CD4-positive, alpha-beta T cell (primary cell): ENCODE results near the gene CORO1A. TPM values are rescaled to one million over a fixed set of nuclear protein-coding genes. Genes with fewer than 3 reads are reported as not detected.

ENCODE experiments used
- ATAC-seq: fragments of 200-7000 bp; cut with Tn5 transposase; one replicate; pipeline ENCODE4 v1.10.0; 2022; ENCODE audit warnings: mild to moderate bottlenecking; ENCODE audit not compliant: poor library complexity
- CTCF ChIA-PET: fragments of 350-600 bp; sonication (Branson Sonifier 250); formaldehyde crosslinking; loops from one replicate; lab custom pipeline; 2021; ENCODE audit warnings: antibody characterized with exemption, inconsistent platforms; lab: Charles Lee
- POLR2A ChIA-PET: fragments of 350-600 bp; sonication (Branson Sonifier 250); formaldehyde crosslinking; loops from one replicate; lab custom pipeline; 2021; ENCODE audit warnings: antibody characterized with exemption, inconsistent platforms; lab: Charles Lee
- DNase-seq, 14 experiments: peaks; one replicate each; pipeline ENCODE4 v3.0.0-alpha.2; 2013 to 2020; ENCODE audit warnings: mixed read lengths in 2 of 14
- H3K27ac ChIP-seq, 2 donors: one replicate each; pipeline versions ENCODE4 v1.5.1 to v1.7.0; 2013; ENCODE audit warnings: low read length in 2 of 2, low read depth in 1 of 2, mild to moderate bottlenecking in 1 of 2
- H3K27me3 ChIP-seq, 2 experiments: 1 replicate in 1 of 2; 2 replicates in 1 of 2; pipeline versions ENCODE4 v1.6.1 to v1.7.0; 2013; ENCODE audit warnings: low read length in 2 of 2, control low read depth in 1 of 2, mild to moderate bottlenecking in 1 of 2, moderate library complexity in 1 of 2; ENCODE audit not compliant: insufficient read depth in 2 of 2, control insufficient read depth in 1 of 2
- H3K36me3 ChIP-seq: one replicate; pipeline ENCODE4 v1.6.1; 2013; ENCODE audit warnings: low read length, control low read depth; ENCODE audit not compliant: insufficient read depth
- H3K4me1 ChIP-seq: one replicate; pipeline ENCODE4 v1.6.1; 2013; ENCODE audit warnings: low read length, control low read depth; ENCODE audit not compliant: insufficient read depth
- H3K4me3 ChIP-seq: one replicate; pipeline ENCODE4 v1.5.1; 2013; ENCODE audit warnings: mild to moderate bottlenecking, low read length, moderate library complexity
- H3K9me3 ChIP-seq, 2 experiments: 1 replicate in 1 of 2; 2 replicates in 1 of 2; pipeline versions ENCODE4 v1.6.1 to v1.7.0; 2013; ENCODE audit warnings: low read length in 2 of 2, mild to moderate bottlenecking in 2 of 2, control low read depth in 1 of 2, moderate library complexity in 1 of 2; ENCODE audit not compliant: control insufficient read depth in 1 of 2, insufficient read depth in 1 of 2
- H3K27ac Mint-ChIP-seq: one replicate; pipeline ENCODE4 v1.8.0; 2020; ENCODE audit warnings: mixed read lengths
- H3K27me3 Mint-ChIP-seq: one replicate; pipeline ENCODE4 v1.8.0; 2021; ENCODE audit warnings: mixed read lengths
- H3K36me3 Mint-ChIP-seq: one replicate; pipeline ENCODE4 v1.8.0; 2021; ENCODE audit warnings: low read depth, mixed read lengths
- H3K4me1 Mint-ChIP-seq: one replicate; pipeline ENCODE4 v1.8.0; 2021; ENCODE audit warnings: low read depth, mixed read lengths
- H3K4me3 Mint-ChIP-seq: one replicate; pipeline ENCODE4 v1.8.0; 2020; ENCODE audit warnings: mild to moderate bottlenecking, mixed read lengths
- H3K9me3 Mint-ChIP-seq: one replicate; pipeline ENCODE4 v1.8.0; 2020; ENCODE audit warnings: mixed read lengths
- CTCF ChIP-seq: fragments of 200-600 bp; IDR thresholded peaks from one replicate; pipeline ENCODE4 v1.8.0; 2022; ENCODE audit warnings: antibody characterized with exemption, mild to moderate bottlenecking
- intact Hi-C, 2 experiments: fragments of 100-400 bp; cut with DNase I in 1 of 2; cut with micrococcal nuclease in 1 of 2; formaldehyde crosslinking; loops; one replicate each; pipeline versions ENCODE4 v1.15.1 to v1.9.0; 2023 to 2025; cut with DNase I, micrococcal nuclease
- total RNA-seq, 174 experiments: library from RNA in 2 of 174; stranded (reverse) in 2 of 174; gene quantifications; one replicate each; pipeline ENCODE4 v1.2.3 and lab custom pipeline; 2021 to 2026

CORO1A gene
- total RNA-seq, 2 experiments from 2014 or later: 411 to 416 TPM

- H3K4me3 ChIP-seq: no peak overlapping the region
- H3K4me1 Mint-ChIP-seq: peaks cover 15% of the 10 kb centered on the region
- intact Hi-C loops: no loop called here
- ChIA-PET CTCF (interaction anchor here (0.5 to 1.6 kb wide), 7 partner anchors 20 to 333 kb away, joined by 3 to 6 read pairs (median 3); partner anchors contain the start of genes MAPK3 and TBX6), POLR2A (interaction anchor here (0.7 to 1.8 kb wide), 6 partner anchors 20 to 78 kb away, joined by 3 to 13 read pairs (median 4); partner anchors contain the start of genes ALDOA and CORO1A)
- H3K27ac Mint-ChIP-seq: peak overlapping the region; percentile 69
- H3K9me3 ChIP-seq: no peaks in the 10 kb centered on the region
- H3K4me3 Mint-ChIP-seq: no peak overlapping the region
- no peaks in the 10 kb centered on the region for H3K36me3 Mint-ChIP-seq
- no peak for TF ChIP-seq CTCF
- H3K27me3 Mint-ChIP-seq: no peaks in the 10 kb centered on the region
- no peaks in the 10 kb centered on the region for H3K9me3 Mint-ChIP-seq
- H3K4me1 ChIP-seq: peaks cover 20% of the 10 kb centered on the region
- H3K27me3 ChIP-seq: no peaks in the 10 kb centered on the region
- ATAC-seq (no peak), DNase-seq (no peak)
- no peak overlapping the region for H3K27ac ChIP-seq
- no peaks in the 10 kb centered on the region for H3K36me3 ChIP-seq
These were observed 40.1 kb upstream of the CORO1A start for GRCh38 chr16:30143347-30143702.

GRCh38 chr16:30144017-30144416 lies 39.4 kb upstream of the CORO1A start:
- H3K4me1 Mint-ChIP-seq: peaks cover 15% of the 10 kb centered on the region
- H3K4me1 ChIP-seq: peaks cover 18% of the 10 kb centered on the region
- intact Hi-C loops: no loop called here
- no peaks in the 10 kb centered on the region for H3K27me3 Mint-ChIP-seq
- no peaks in the 10 kb centered on the region for H3K27me3 ChIP-seq
- CTCF ChIA-PET: no interaction called here
- H3K9me3 Mint-ChIP-seq: no peaks in the 10 kb centered on the region
- H3K36me3 Mint-ChIP-seq: no peaks in the 10 kb centered on the region
- no peak for TF ChIP-seq CTCF
- no peak overlapping the region for H3K4me3 Mint-ChIP-seq
- no peak overlapping the region for H3K27ac Mint-ChIP-seq
- no peak overlapping the region for H3K4me3 ChIP-seq
- POLR2A ChIA-PET: no interaction called here
- ATAC-seq (no peak), DNase-seq (no peak)
- no peak overlapping the region for H3K27ac ChIP-seq
- no peaks in the 10 kb centered on the region for H3K36me3 ChIP-seq
- peaks cover 5% of the 10 kb centered on the region in 2 experiments for H3K9me3 ChIP-seq

GRCh38 chr16:30144917-30145316 lies 38.5 kb upstream of the CORO1A start:
- ATAC-seq (no peak), DNase-seq (no peak)
- ChIA-PET POLR2A (no interaction called here), CTCF (no interaction called here)
- Histone ChIP-seq H3K36me3 (no peaks in the 10 kb centered on the region), H3K4me1 (peaks cover 9% of the 10 kb centered on the region), H3K27ac (no peak overlapping the region), H3K9me3 (peaks cover 12 to 14% of the 10 kb centered on the region in 2 experiments), H3K27me3 (no peaks in the 10 kb centered on the region), H3K4me3 (no peak overlapping the region)
- H3K27ac Mint-ChIP-seq: no peak overlapping the region
- H3K4me1 Mint-ChIP-seq: peaks cover 10% of the 10 kb centered on the region
- no peaks in the 10 kb centered on the region for H3K27me3 Mint-ChIP-seq
- H3K9me3 Mint-ChIP-seq: peaks cover 3% of the 10 kb centered on the region
- no peaks in the 10 kb centered on the region for H3K36me3 Mint-ChIP-seq
- TF ChIP-seq CTCF: no peak
- H3K4me3 Mint-ChIP-seq: no peak overlapping the region
- intact Hi-C loops: no loop called here
